K562 (cell line): ENCODE results near the gene SRP9. TPM values are rescaled to one million over a fixed set of nuclear protein-coding genes. Genes with fewer than 3 reads are reported as not detected.

Experiments
- ATAC-seq: fragments of 200-7000 bp; cut with Tn5 transposase; 3 replicates; pipeline ENCODE4 v1.9.1; 2020; ENCODE audit warnings: moderate library complexity
- BruUV-seq: library from RNA; stranded (reverse); fragments of 400-500 nt; replicated peaks from 2 replicates; lab custom pipeline; 2021; lab: Mats Ljungman, UMichigan
- CTCF ChIA-PET: fragments of 300-600 bp; formaldehyde crosslinking; extraction: SDS; loops from one replicate; lab custom pipeline; 2021; ENCODE audit warnings: low intra/inter-chr PET ratio; lab: Yijun Ruan, JAX
- POLR2A ChIA-PET: fragments of 300-600, 350-650 bp; sonication (Branson Sonifier 250); formaldehyde crosslinking; extraction: SDS; loops from one replicate; lab custom pipeline; 2021; ENCODE audit warnings: antibody characterized with exemption, inconsistent platforms; lab: Yijun Ruan, JAX
- DNase-seq, 4 experiments: peaks; one replicate each; pipeline versions ENCODE4 v3.0.0 to v3.0.0-alpha.2; 2011 to 2018; ENCODE audit warnings: low spot score in 3 of 4, mixed read lengths in 3 of 4; ENCODE audit errors: extremely low read depth in 1 of 4
- FAIRE-seq: peaks from 2 replicates; lab custom pipeline; 2011; peaks lifted over from hg19 to GRCh38; lab: Jason Lieb, UNC
- H2AFZ ChIP-seq: 2 replicates; pipeline ENCODE4 v1.6.0; 2011; ENCODE audit warnings: low read depth, low read length, control low read depth, inconsistent platforms
- H3K27ac ChIP-seq: fragments of 200-600 bp; 3 replicates; pipeline ENCODE4 v1.8.0; 2011; ENCODE audit warnings: low read depth, mild to moderate bottlenecking, control low read depth, inconsistent platforms, low read length, moderate library complexity, mixed read lengths; ENCODE audit errors: extremely low read depth
- H3K27me3 ChIP-seq, 2 experiments: fragments of 300-600 bp in 1 of 2; 2 replicates in 1 of 2; 3 replicates in 1 of 2; pipeline versions ENCODE4 v1.6.0 to v1.8.0; 2011; ENCODE audit warnings: inconsistent platforms in 2 of 2, low read length in 2 of 2, mild to moderate bottlenecking in 1 of 2, mixed read lengths in 1 of 2, moderate library complexity in 1 of 2; ENCODE audit not compliant: control insufficient read depth in 2 of 2, insufficient read depth in 2 of 2
- H3K36me3 ChIP-seq: fragments of 300-600 bp; 3 replicates; pipeline ENCODE4 v1.8.0; 2011; ENCODE audit warnings: mild to moderate bottlenecking, low read length, inconsistent platforms; ENCODE audit not compliant: control insufficient read depth, insufficient read depth
- H3K4me1 ChIP-seq, 2 experiments: fragments of 200-600 bp in 1 of 2; replicated peaks in 1 of 2; 2 replicates in 1 of 2; 3 replicates in 1 of 2; pipeline versions ENCODE4 v1.5.1 to v1.8.0; 2011; ENCODE audit warnings: inconsistent platforms in 2 of 2, low read length in 2 of 2, mild to moderate bottlenecking in 1 of 2, mixed read lengths in 1 of 2, moderate library complexity in 1 of 2; ENCODE audit not compliant: control insufficient read depth in 2 of 2, insufficient read depth in 2 of 2
- H3K4me2 ChIP-seq: 2 replicates; pipeline ENCODE4 v1.6.1; 2011; ENCODE audit warnings: low read length, control low read depth, inconsistent platforms, mixed read lengths; ENCODE audit not compliant: insufficient read depth
- H3K4me3 ChIP-seq: fragments of 200-600 bp; sonication (generic), shearing (Covaris generic); 2 replicates; pipeline ENCODE4 v1.5.1; 2016; ENCODE audit warnings: control low read depth, inconsistent platforms
- H3K79me2 ChIP-seq: fragments of 200-600 bp; 3 replicates; pipeline ENCODE4 v1.8.0; 2011; ENCODE audit warnings: low read length, inconsistent platforms; ENCODE audit not compliant: control insufficient read depth, insufficient read depth
- H3K9ac ChIP-seq, 2 experiments: 2 replicates each; pipeline versions ENCODE4 v1.6.0 to v1.6.1; 2011; ENCODE audit warnings: low read depth in 2 of 2, low read length in 2 of 2, control low read depth in 1 of 2, inconsistent platforms in 1 of 2, mild to moderate bottlenecking in 1 of 2, mixed read lengths in 1 of 2; ENCODE audit not compliant: insufficient read depth in 1 of 2
- H3K9me1 ChIP-seq: one replicate; pipeline ENCODE4 v1.6.0; 2011; ENCODE audit warnings: inconsistent platforms, mild to moderate bottlenecking, low read length, moderate library complexity; ENCODE audit not compliant: control insufficient read depth, insufficient read depth
- H3K9me3 ChIP-seq: replicated peaks from 2 replicates; pipeline ENCODE4 v1.5.1; 2011; ENCODE audit warnings: low read depth, low read length, inconsistent platforms; ENCODE audit not compliant: control insufficient read depth, insufficient read depth
- H4K20me1 ChIP-seq: replicated peaks from 2 replicates; pipeline ENCODE4 v1.6.1; 2011; ENCODE audit warnings: low read length, inconsistent platforms, mixed read lengths; ENCODE audit not compliant: control insufficient read depth, insufficient read depth
- ARNT ChIP-seq, 2 experiments: fragments of 450-650 bp; IDR thresholded peaks; 2 replicates each; pipeline ENCODE4 v1.6.1; 2016; ENCODE audit warnings: mild to moderate bottlenecking in 1 of 2
- ESRRA ChIP-seq: fragments of 450-650 bp; IDR thresholded peaks from 2 replicates; pipeline ENCODE4 v1.6.1; 2014; ENCODE audit warnings: low read depth, mild to moderate bottlenecking, moderate library complexity, borderline replicate concordance
- HIVEP1 ChIP-seq: fragments of 250-450 bp; sonication (Bioruptor Pico); IDR thresholded peaks from 2 replicates; pipeline ENCODE4 v1.4.0; 2020; ENCODE audit warnings: mild to moderate bottlenecking
- MAFF ChIP-seq: IDR thresholded peaks from 2 replicates; pipeline ENCODE4 v1.6.1; 2012; ENCODE audit warnings: low read length, improper control_type of control experiment
- NR3C1 ChIP-seq: sonication (generic); formaldehyde crosslinking; IDR thresholded peaks from 2 replicates; pipeline ENCODE4 v1.8.1; 2022; ENCODE audit warnings: missing genetic modification reagents
- RBBP5 ChIP-seq: fragments of 200-600 bp; sonication (generic); IDR thresholded peaks from 2 replicates; pipeline ENCODE4 v1.6.1; 2012; ENCODE audit warnings: borderline replicate concordance, mild to moderate bottlenecking, low read length, control low read depth, inconsistent platforms; ENCODE audit not compliant: insufficient read depth, poor library complexity, severe bottlenecking
- SP2 ChIP-seq: IDR thresholded peaks from 2 replicates; pipeline ENCODE4 v1.6.1; 2011; ENCODE audit warnings: mild to moderate bottlenecking, low read depth, low read length, moderate library complexity; ENCODE audit not compliant: poor library complexity, severe bottlenecking; ENCODE audit errors: extremely low read depth
- U2AF2 ChIP-seq: fragments of 200-400 bp; formaldehyde crosslinking; optimal IDR thresholded peaks from 2 replicates; pipeline ENCODE3; 2017; ENCODE audit warnings: low read depth, mild to moderate bottlenecking, low read length
- ZNF134 ChIP-seq: fragments of 250-450 bp; sonication (Bioruptor Pico); conservative IDR thresholded peaks from 2 replicates; pipeline ENCODE4 v1.4.0; 2020
- WGBS: fragments of 100-300 bp; shearing (Covaris generic); methylation state at CpG from one replicate; pipeline ENCODE4 v1.1.6; 2016; ENCODE audit warnings: low coverage, mixed read lengths; ENCODE audit not compliant: insufficient coverage; ENCODE audit errors: missing lambda C conversion rate; 5-methylcytosine and 5-hydroxymethylcytosine counted together
- in situ Hi-C: fragments of 300-500 bp; cut with MboI; formaldehyde crosslinking; loops from 4 replicates; pipeline ENCODE4 v1.15.0; 2018; ENCODE audit warnings: inconsistent platforms, mixed read lengths
- intact Hi-C: fragments of 100-400 bp; cut with micrococcal nuclease; formaldehyde crosslinking; loops from 2 replicates; pipeline ENCODE4 v1.14.2; 2022
- polyA plus RNA-seq, 8 experiments: library from polyadenylated mRNA; depleted of rRNA in 4 of 8; stranded (reverse) in 5 of 8; unstranded in 3 of 8; fragments of >200 nt; fragmentation: Nextera tagmentation in 2 of 8; fragmentation: Illumina TruSeq in 1 of 8; extraction: Ambion mirVana in 2 of 8; extraction: Trizol in 1 of 8; gene quantifications; 2 replicates each; pipeline versions ENCODE4 v1.2.1 to v1.2.3, GENCODE V29; 2011 to 2014; ENCODE audit warnings: inconsistent platforms in 1 of 8, missing spikeins in 1 of 8
- total RNA-seq, 7 experiments: library from RNA; depleted of rRNA in 6 of 7; stranded (reverse); fragments of >200 nt in 6 of 7; fragmentation: Illumina TruSeq in 2 of 7; extraction: Trizol in 2 of 7; gene quantifications; 2 replicates each; pipeline versions ENCODE4 v1.2.1 to v1.2.3, GENCODE V29; 2011 to 2021; ENCODE audit warnings: low replicate concordance in 1 of 7
- TF ChIP-seq, protein P1 (sequence below): fragments of 450-650 bp; IDR thresholded peaks from 2 replicates; pipeline ENCODE4 v1.6.1; 2016; ENCODE audit warnings: borderline replicate concordance
- TF ChIP-seq, protein P2 (sequence below): sonication (generic); IDR thresholded peaks from 2 replicates; pipeline ENCODE4 v1.6.1; 2016
- TF ChIP-seq, protein P3 (sequence below), 2 experiments: fragments of 450-650 bp; IDR thresholded peaks; 2 replicates each; pipeline ENCODE4 v1.6.1; 2016

Gene SRP9
- total and polyA plus RNA-seq, 9 of the 15 experiments (the other 6 are each of a cell fraction or from before 2014, with no cell fraction given), result 273 to 1,892 (median 668) TPM

DNA sequence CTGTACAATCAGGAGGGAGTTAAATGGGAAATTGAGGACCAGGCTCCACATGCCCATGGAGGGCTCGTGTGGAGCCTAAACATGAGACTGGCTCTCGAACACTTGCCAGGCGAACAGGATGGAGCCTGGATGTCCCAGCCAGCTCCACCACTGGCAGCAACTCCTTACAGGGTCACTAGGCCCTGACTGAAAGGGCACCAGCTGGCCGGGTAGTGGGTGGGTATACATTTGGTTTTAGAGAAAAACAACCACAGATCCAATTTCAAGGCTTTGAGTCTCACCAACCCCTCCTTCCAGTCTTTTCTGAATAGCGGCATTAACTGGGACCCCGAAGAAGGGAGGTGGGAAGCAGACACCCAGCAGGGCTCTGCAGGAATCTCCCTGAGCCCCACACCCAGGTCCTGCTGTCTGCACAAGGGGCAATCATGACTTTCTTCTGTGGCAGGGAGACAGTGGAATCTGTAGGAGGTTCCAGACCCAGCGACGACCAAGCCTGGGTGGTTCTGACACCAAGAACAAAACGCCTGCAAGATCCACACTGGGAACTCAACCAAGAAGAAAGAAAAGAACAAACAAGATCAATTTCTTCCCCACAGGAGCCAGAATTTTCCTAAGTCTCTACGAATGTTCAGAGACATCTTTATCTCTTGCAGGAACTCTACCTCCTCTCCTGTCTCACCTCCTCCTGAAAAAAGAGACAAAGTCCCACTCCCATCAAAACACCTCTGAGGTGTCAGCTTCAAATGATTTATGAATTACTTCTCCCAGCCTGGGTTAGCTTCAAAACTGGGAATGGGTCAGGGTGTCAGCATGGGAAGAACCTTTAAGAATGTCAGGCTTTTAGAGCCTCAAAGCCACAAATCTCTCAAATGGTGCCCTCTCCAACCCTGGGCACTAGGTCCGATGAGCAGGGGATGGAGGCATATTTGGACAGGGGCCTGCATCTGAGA lies 26.5 kb upstream of the SRP9 start (continued):
- TF ChIP-seq, protein P1, sequence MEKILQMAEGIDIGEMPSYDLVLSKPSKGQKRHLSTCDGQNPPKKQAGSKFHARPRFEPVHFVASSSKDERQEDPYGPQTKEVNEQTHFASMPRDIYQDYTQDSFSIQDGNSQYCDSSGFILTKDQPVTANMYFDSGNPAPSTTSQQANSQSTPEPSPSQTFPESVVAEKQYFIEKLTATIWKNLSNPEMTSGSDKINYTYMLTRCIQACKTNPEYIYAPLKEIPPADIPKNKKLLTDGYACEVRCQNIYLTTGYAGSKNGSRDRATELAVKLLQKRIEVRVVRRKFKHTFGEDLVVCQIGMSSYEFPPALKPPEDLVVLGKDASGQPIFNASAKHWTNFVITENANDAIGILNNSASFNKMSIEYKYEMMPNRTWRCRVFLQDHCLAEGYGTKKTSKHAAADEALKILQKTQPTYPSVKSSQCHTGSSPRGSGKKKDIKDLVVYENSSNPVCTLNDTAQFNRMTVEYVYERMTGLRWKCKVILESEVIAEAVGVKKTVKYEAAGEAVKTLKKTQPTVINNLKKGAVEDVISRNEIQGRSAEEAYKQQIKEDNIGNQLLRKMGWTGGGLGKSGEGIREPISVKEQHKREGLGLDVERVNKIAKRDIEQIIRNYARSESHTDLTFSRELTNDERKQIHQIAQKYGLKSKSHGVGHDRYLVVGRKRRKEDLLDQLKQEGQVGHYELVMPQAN, result no peak
- no peak for TF ChIP-seq RBBP5
- no peak for TF ChIP-seq U2AF2
- TF ChIP-seq HIVEP1, result no peak
- TF ChIP-seq ZNF134 (CRISPR knock-in tag), result no peak
- TF ChIP-seq MAFF, result no peak

DNA sequence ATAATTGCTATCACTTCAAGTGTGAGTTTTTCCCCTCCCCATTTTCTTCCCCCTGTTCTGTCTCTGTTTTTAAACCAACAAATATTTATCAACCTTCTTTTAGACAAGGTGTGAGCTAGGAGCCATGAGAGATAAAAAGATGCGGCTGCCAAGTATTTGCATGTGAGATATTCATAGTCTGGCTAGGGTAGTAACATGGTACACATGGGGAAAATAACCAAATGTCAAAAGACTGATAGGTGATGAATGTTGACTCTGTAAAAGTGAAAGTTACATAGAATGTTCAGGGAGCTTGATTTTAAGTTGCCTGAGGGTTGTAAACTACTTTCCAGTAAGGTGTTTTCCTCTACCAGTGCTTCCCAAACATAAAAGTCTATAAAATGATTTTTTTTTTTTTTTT lies 25.4 kb upstream of the SRP9 start:
- Histone ChIP-seq H3K4me1 (peaks cover 0 to 3% of the 10 kb centered on the region in 2 experiments; a peak in 3 of 5 replicates), H3K4me3 (no peak overlapping the region), H3K9me3 (no peaks in the 10 kb centered on the region), H3K79me2 (no peaks in the 10 kb centered on the region), H3K9me1 (no peaks in the 10 kb centered on the region), H2AFZ (no peak overlapping the region), H3K4me2 (no peak overlapping the region), H3K27ac (no peak overlapping the region), H3K27me3 (peaks cover 30 to 61% of the 10 kb centered on the region in 2 experiments), H4K20me1 (peaks cover 5% of the 10 kb centered on the region; the same call in 1 of the 2 replicates), H3K9ac (no peak overlapping the region), H3K36me3 (no peaks in the 10 kb centered on the region)
- in situ Hi-C loops, result no loop called here
- no TSS peak for BruUV-seq
- intact Hi-C loops, result no loop called here
- FAIRE-seq (no peak), ATAC-seq (no peak), DNase-seq (no peak)
- WGBS, result 0% methylated on average over 1 of the region's 1 CpG
- ChIA-PET POLR2A (interaction anchor here (0.6 to 1.6 kb wide), 3 partner anchors 8 to 26 kb away, joined by 3 to 4 read pairs (median 3); partner anchors contain the start of gene SRP9), CTCF (no interaction called here)
- TF ChIP-seq ARNT (IDR thresholded peaks at IDR 0.05) (no peak), ESRRA (no peak), SP2 (no peak), ZNF134 (CRISPR knock-in tag) (no peak), NR3C1 (no peak)
- TF ChIP-seq, protein P2, sequence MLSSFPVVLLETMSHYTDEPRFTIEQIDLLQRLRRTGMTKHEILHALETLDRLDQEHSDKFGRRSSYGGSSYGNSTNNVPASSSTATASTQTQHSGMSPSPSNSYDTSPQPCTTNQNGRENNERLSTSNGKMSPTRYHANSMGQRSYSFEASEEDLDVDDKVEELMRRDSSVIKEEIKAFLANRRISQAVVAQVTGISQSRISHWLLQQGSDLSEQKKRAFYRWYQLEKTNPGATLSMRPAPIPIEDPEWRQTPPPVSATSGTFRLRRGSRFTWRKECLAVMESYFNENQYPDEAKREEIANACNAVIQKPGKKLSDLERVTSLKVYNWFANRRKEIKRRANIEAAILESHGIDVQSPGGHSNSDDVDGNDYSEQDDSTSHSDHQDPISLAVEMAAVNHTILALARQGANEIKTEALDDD, result no peak
- TF ChIP-seq, protein P3, sequence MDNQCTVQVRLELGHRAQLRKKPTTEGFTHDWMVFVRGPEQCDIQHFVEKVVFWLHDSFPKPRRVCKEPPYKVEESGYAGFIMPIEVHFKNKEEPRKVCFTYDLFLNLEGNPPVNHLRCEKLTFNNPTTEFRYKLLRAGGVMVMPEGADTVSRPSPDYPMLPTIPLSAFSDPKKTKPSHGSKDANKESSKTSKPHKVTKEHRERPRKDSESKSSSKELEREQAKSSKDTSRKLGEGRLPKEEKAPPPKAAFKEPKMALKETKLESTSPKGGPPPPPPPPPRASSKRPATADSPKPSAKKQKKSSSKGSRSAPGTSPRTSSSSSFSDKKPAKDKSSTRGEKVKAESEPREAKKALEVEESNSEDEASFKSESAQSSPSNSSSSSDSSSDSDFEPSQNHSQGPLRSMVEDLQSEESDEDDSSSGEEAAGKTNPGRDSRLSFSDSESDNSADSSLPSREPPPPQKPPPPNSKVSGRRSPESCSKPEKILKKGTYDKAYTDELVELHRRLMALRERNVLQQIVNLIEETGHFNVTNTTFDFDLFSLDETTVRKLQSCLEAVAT (IDR thresholded peaks at IDR 0.05), result no peak
